KOPT-K1 (cell line): ENCODE results near the gene ZFP64.

ENCODE experiments used
- H3K27ac ChIP-seq: fragments of 200-600 bp; sonication (generic); 2 replicates; pipeline ENCODE4 v1.5.1; 2016; ENCODE audit warnings: antibody characterized with exemption, mild to moderate bottlenecking, low read depth, low read length; ENCODE audit not compliant: poor library complexity, severe bottlenecking
- H3K36me3 ChIP-seq: fragments of 200-600 bp; sonication (generic); 2 replicates; pipeline ENCODE4 v1.5.1; 2017; ENCODE audit warnings: antibody characterized with exemption, mild to moderate bottlenecking, low read length, moderate library complexity; ENCODE audit not compliant: insufficient read depth
- H3K9me3 ChIP-seq: fragments of 200-600 bp; sonication (generic); 2 replicates; pipeline ENCODE4 v1.5.1; 2017; ENCODE audit warnings: antibody characterized with exemption, low read length, mild to moderate bottlenecking; ENCODE audit not compliant: insufficient read depth, poor library complexity, severe bottlenecking

Gene ZFP64

GRCh38 chr20:52181766-52182165 lies 9.8 kb downstream of the ZFP64 start:
- H3K36me3 ChIP-seq = peaks cover 47% of the 10 kb centered on the region
- H3K27ac ChIP-seq = no peak overlapping the region
- H3K9me3 ChIP-seq = no peaks in the 10 kb centered on the region

GRCh38 chr20:52180180-52180840 lies 11.3 kb downstream of the ZFP64 start:
- Histone ChIP-seq H3K27ac (no peak overlapping the region), H3K9me3 (no peaks in the 10 kb centered on the region), H3K36me3 (peaks cover 35% of the 10 kb centered on the region; the same call in 1 of the 2 replicates)

GRCh38 chr20:52179331-52180179 lies 12.0 kb downstream of the ZFP64 start:
- H3K27ac ChIP-seq = no peak overlapping the region
- H3K36me3 ChIP-seq = peaks cover 30% of the 10 kb centered on the region; the same call in 1 of the 2 replicates
- no peaks in the 10 kb centered on the region for H3K9me3 ChIP-seq

GRCh38 chr20:52178691-52179090 lies 12.9 kb downstream of the ZFP64 start:
- H3K9me3 ChIP-seq = no peaks in the 10 kb centered on the region
- H3K27ac ChIP-seq = no peak overlapping the region
- H3K36me3 ChIP-seq = peaks cover 22% of the 10 kb centered on the region

- Histone ChIP-seq H3K36me3 (peaks cover 13% of the 10 kb centered on the region), H3K9me3 (no peaks in the 10 kb centered on the region), H3K27ac (no peak overlapping the region)
Observed at GRCh38 chr20:52175840-52176239, 15.7 kb downstream of the ZFP64 start.

- Histone ChIP-seq H3K9me3 (no peaks in the 10 kb centered on the region), H3K36me3 (peaks cover 12% of the 10 kb centered on the region), H3K27ac (no peak overlapping the region)
Observed at GRCh38 chr20:52172392-52173047, 19.1 kb downstream of the ZFP64 start.

GRCh38 chr20:52171025-52171424 lies 20.6 kb downstream of the ZFP64 start:
- peaks cover 16% of the 10 kb centered on the region for H3K36me3 ChIP-seq
- peaks cover 7% of the 10 kb centered on the region for H3K9me3 ChIP-seq
- no peak overlapping the region for H3K27ac ChIP-seq

- H3K27ac ChIP-seq = no peak overlapping the region
- H3K36me3 ChIP-seq = peaks cover 29% of the 10 kb centered on the region
- peaks cover 13% of the 10 kb centered on the region for H3K9me3 ChIP-seq
Observed at GRCh38 chr20:52168116-52168515, 23.5 kb downstream of the ZFP64 start.

- no peak overlapping the region for H3K27ac ChIP-seq
- peaks cover 28% of the 10 kb centered on the region for H3K36me3 ChIP-seq
- peaks cover 13% of the 10 kb centered on the region for H3K9me3 ChIP-seq
Observed at GRCh38 chr20:52167232-52167840, 24.2 kb downstream of the ZFP64 start.

- Histone ChIP-seq H3K27ac (no peak overlapping the region), H3K36me3 (peaks cover 33% of the 10 kb centered on the region), H3K9me3 (peaks cover 13% of the 10 kb centered on the region)
Observed at GRCh38 chr20:52166150-52166549, 25.4 kb downstream of the ZFP64 start.

- Histone ChIP-seq H3K9me3 (peaks cover 24% of the 10 kb centered on the region), H3K36me3 (peaks cover 69% of the 10 kb centered on the region), H3K27ac (no peak overlapping the region)
Observed at GRCh38 chr20:52160621-52161204, 30.9 kb downstream of the ZFP64 start.

GRCh38 chr20:52160049-52160570 lies 31.5 kb downstream of the ZFP64 start:
- Histone ChIP-seq H3K27ac (no peak overlapping the region), H3K9me3 (peaks cover 21% of the 10 kb centered on the region), H3K36me3 (peaks cover 65% of the 10 kb centered on the region)

GRCh38 chr20:52154575-52154974 lies 37.0 kb downstream of the ZFP64 start:
- peaks cover 21% of the 10 kb centered on the region for H3K9me3 ChIP-seq
- no peak overlapping the region for H3K27ac ChIP-seq
- peaks cover 53% of the 10 kb centered on the region for H3K36me3 ChIP-seq

GRCh38 chr20:52153896-52154295 lies 37.7 kb downstream of the ZFP64 start:
- Histone ChIP-seq H3K36me3 (peaks cover 46% of the 10 kb centered on the region), H3K27ac (no peak overlapping the region), H3K9me3 (peaks cover 19% of the 10 kb centered on the region)
